Endothelial cell of umbilical vein (primary cell): ENCODE results near the gene MMP21. TPM values are rescaled to one million over a fixed set of nuclear protein-coding genes. Genes with fewer than 3 reads are reported as not detected.

ENCODE experiments used
- BruUV-seq: library from RNA; stranded (reverse); fragments of 400-500 nt; replicated peaks from 2 replicates; lab custom pipeline; 2021; lab: Mats Ljungman, UMichigan
- CTCF ChIA-PET: fragments of 300-600, 350-600 bp; sonication (Branson Sonifier 250); formaldehyde crosslinking; loops from one replicate; lab custom pipeline; 2021; ENCODE audit warnings: antibody characterized with exemption, inconsistent platforms; lab: Charles Lee
- POLR2A ChIA-PET: fragments of 300-600, 350-600 bp; sonication (Branson Sonifier 250); formaldehyde crosslinking; loops from one replicate; lab custom pipeline; 2021; ENCODE audit warnings: antibody characterized with exemption, inconsistent platforms; lab: Charles Lee
- DNase-seq: peaks from one replicate; pipeline ENCODE4 v3.0.0-alpha.2; 2011; ENCODE audit warnings: low read depth, low spot score
- FAIRE-seq: peaks from 2 replicates; lab custom pipeline; 2011; peaks lifted over from hg19 to GRCh38; lab: Jason Lieb, UNC
- H2AFZ ChIP-seq: 2 replicates; pipeline ENCODE4 v1.6.0; 2012; ENCODE audit warnings: low read depth, low read length, control low read depth, inconsistent platforms
- H3K27ac ChIP-seq: 2 replicates; pipeline ENCODE4 v1.5.1; 2011; ENCODE audit warnings: low read depth, mild to moderate bottlenecking, control low read depth, low read length, moderate library complexity; ENCODE audit not compliant: insufficient read depth
- H3K27me3 ChIP-seq, 2 experiments: 2 replicates each; pipeline versions ENCODE4 v1.6.0 to v1.6.1; 2011; ENCODE audit warnings: low read length in 2 of 2, mixed read lengths in 1 of 2; ENCODE audit not compliant: control insufficient read depth in 2 of 2, insufficient read depth in 2 of 2
- H3K36me3 ChIP-seq, 2 experiments: 2 replicates in 1 of 2; 3 replicates in 1 of 2; pipeline ENCODE4 v1.5.1; 2011; ENCODE audit warnings: low read length in 2 of 2, mild to moderate bottlenecking in 1 of 2, moderate library complexity in 1 of 2; ENCODE audit not compliant: control insufficient read depth in 2 of 2, insufficient read depth in 2 of 2; ENCODE audit errors: extremely low read depth in 1 of 2
- H3K4me1 ChIP-seq: 3 replicates; pipeline ENCODE4 v1.5.1; 2011; ENCODE audit warnings: mild to moderate bottlenecking, low read length; ENCODE audit not compliant: control insufficient read depth, insufficient read depth; ENCODE audit errors: extremely low read depth
- H3K4me2 ChIP-seq: 2 replicates; pipeline ENCODE4 v1.6.1; 2011; ENCODE audit warnings: low read length, control low read depth, mixed read lengths; ENCODE audit not compliant: insufficient read depth
- H3K4me3 ChIP-seq, 3 experiments: fragments of 200-600 bp in 1 of 3; sonication (generic), shearing (Covaris generic) in 1 of 3; replicated peaks in 1 of 3; 2 replicates each; pipeline ENCODE4 v1.5.1; 2011 to 2016; ENCODE audit warnings: control low read depth in 3 of 3, low read length in 3 of 3, mild to moderate bottlenecking in 2 of 3, inconsistent platforms in 1 of 3, low read depth in 1 of 3, moderate library complexity in 1 of 3; ENCODE audit not compliant: insufficient read depth in 1 of 3
- H3K79me2 ChIP-seq: 2 replicates; pipeline ENCODE4 v1.6.0; 2012; ENCODE audit warnings: low read length, inconsistent platforms; ENCODE audit not compliant: control insufficient read depth, insufficient read depth
- H3K9ac ChIP-seq: replicated peaks from 2 replicates; pipeline ENCODE3; 2011; ENCODE audit warnings: low read length, control low read depth; ENCODE audit not compliant: insufficient read depth; ENCODE audit errors: extremely low read depth
- H3K9me1 ChIP-seq: replicated peaks from 3 replicates; pipeline ENCODE4 v1.6.0; 2011; ENCODE audit warnings: mild to moderate bottlenecking, low read length; ENCODE audit not compliant: control insufficient read depth, insufficient read depth; ENCODE audit errors: extremely low read depth
- H3K9me3 ChIP-seq: replicated peaks from 2 replicates; pipeline ENCODE4 v1.5.1; 2012; ENCODE audit warnings: low read length, inconsistent platforms; ENCODE audit not compliant: control insufficient read depth, insufficient read depth
- H4K20me1 ChIP-seq: replicated peaks from 2 replicates; pipeline ENCODE3; 2011; ENCODE audit warnings: mild to moderate bottlenecking, low read length; ENCODE audit not compliant: control insufficient read depth, insufficient read depth; ENCODE audit errors: extremely low read depth
- EZH2 ChIP-seq: IDR thresholded peaks from 2 replicates; pipeline ENCODE4 v1.6.1; 2012; ENCODE audit warnings: borderline replicate concordance, low read depth, mild to moderate bottlenecking, moderate library complexity, low read length, inconsistent platforms; ENCODE audit not compliant: severe bottlenecking
- FOS ChIP-seq: IDR thresholded peaks from 2 replicates; pipeline ENCODE4 v1.6.1; 2011; ENCODE audit warnings: mild to moderate bottlenecking, low read length, moderate library complexity, borderline replicate concordance; ENCODE audit not compliant: insufficient read depth
- GATA2 ChIP-seq: IDR thresholded peaks from 2 replicates; pipeline ENCODE4 v1.7.0; 2011; ENCODE audit warnings: low read depth, mild to moderate bottlenecking, moderate library complexity, mixed read lengths, low read length; ENCODE audit not compliant: insufficient read length, insufficient read depth
- JUN ChIP-seq: IDR thresholded peaks from 2 replicates; pipeline ENCODE4 v1.6.1; 2011; ENCODE audit warnings: borderline replicate concordance, low read depth; ENCODE audit not compliant: insufficient read length, insufficient read depth
- MYC ChIP-seq: IDR thresholded peaks from one replicate; pipeline ENCODE4 v1.6.1; 2011; ENCODE audit warnings: mild to moderate bottlenecking, low read depth, low read length
- POLR2A ChIP-seq: IDR thresholded peaks from 2 replicates; pipeline ENCODE4 v1.6.1; 2012; ENCODE audit warnings: low read depth, mild to moderate bottlenecking, control low read depth, low read length
- POLR2AphosphoS5 ChIP-seq: IDR thresholded peaks from 2 replicates; pipeline ENCODE4 v1.6.1; 2012; ENCODE audit warnings: low read depth, mild to moderate bottlenecking, control low read depth, low read length, moderate library complexity; ENCODE audit not compliant: insufficient read depth
- dilution Hi-C: fragments of 300-500 bp; cut with MboI; formaldehyde crosslinking; loops from one replicate; pipeline ENCODE4 v1.15.0; 2019; ENCODE audit warnings: low sequenced_read_pairs; ENCODE audit not compliant: extremely low pct_ligation_motif_present
- intact Hi-C: fragments of 100-400 bp; cut with micrococcal nuclease; formaldehyde crosslinking; loops from one replicate; pipeline ENCODE4 v1.10.0; 2022
- polyA plus RNA-seq, 4 experiments: library from polyadenylated mRNA; depleted of rRNA in 3 of 4; stranded (reverse) in 3 of 4; unstranded in 1 of 4; fragments of >200 nt; gene quantifications; 2 replicates each; pipeline versions ENCODE4 v1.2.1 to v1.2.3, GENCODE V29; 2011 to 2012; ENCODE audit warnings: missing spikeins in 1 of 4
- total RNA-seq: library from RNA; stranded (reverse); gene quantifications from 2 replicates; pipeline ENCODE4 v1.2.3, GENCODE V29; 2021
- TF ChIP-seq, protein P1 (sequence below): IDR thresholded peaks from 2 replicates; pipeline ENCODE4 v1.6.1; 2011; ENCODE audit not compliant: insufficient read depth, insufficient read length
- TF ChIP-seq, protein P2 (sequence below), 2 donors: IDR thresholded peaks; 1 replicate in 1 of 2; 2 replicates in 1 of 2; pipeline ENCODE4 v1.5.1; 2011; ENCODE audit warnings: low read length in 2 of 2, mild to moderate bottlenecking in 2 of 2, moderate library complexity in 2 of 2, control low read depth in 1 of 2, inconsistent platforms in 1 of 2, low read depth in 1 of 2; ENCODE audit not compliant: insufficient read depth in 1 of 2; ENCODE audit errors: extremely low read depth in 1 of 2

The MMP21 gene
- total and polyA plus RNA-seq, 2 donors (not counting 3 experiments of a cell fraction or from before 2014, with no cell fraction given): 0.06 TPM; not detected in 1

DNA sequence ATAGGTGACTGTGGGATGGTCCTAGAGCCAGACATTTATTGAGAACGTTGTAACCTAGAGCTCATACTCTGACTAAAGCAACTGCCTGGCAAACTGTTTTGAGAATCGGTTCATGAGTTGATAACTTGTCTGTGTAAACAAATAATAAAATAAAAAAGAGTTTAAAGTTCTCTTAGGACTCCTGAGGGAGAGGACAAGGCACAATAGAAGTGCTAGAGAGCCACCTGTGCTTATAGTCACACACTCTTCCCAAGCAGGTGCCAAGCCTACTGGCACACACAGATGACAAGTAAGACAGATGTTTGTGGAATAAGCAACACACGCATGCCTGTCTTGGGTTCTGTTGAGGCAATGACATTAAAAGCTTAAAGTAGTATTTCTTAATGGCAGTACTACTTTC is 48.2 kb downstream of the MMP21 start:
- no peaks in the 10 kb centered on the region for H4K20me1 ChIP-seq
- ChIA-PET CTCF (no interaction called here), POLR2A (no interaction called here)
- H3K9me1 ChIP-seq: no peaks in the 10 kb centered on the region
- no peaks in the 10 kb centered on the region for H3K9me3 ChIP-seq
- no peak for FAIRE-seq
- no peak for DNase-seq
- no peak overlapping the region for H3K4me3 ChIP-seq
- peaks cover 24 to 37% of the 10 kb centered on the region in 2 experiments for H3K36me3 ChIP-seq
- H3K79me2 ChIP-seq: no peaks in the 10 kb centered on the region
- no peaks in the 10 kb centered on the region for H3K27me3 ChIP-seq
- dilution Hi-C loops (no loop called here), intact Hi-C loops (no loop called here)
- H3K4me1 ChIP-seq: no peaks in the 10 kb centered on the region
- BruUV-seq: no TSS peak
- H3K4me2 ChIP-seq: no peak overlapping the region
- no peak overlapping the region for H3K27ac ChIP-seq
- H2AFZ ChIP-seq: no peak overlapping the region
- TF ChIP-seq, protein P1, sequence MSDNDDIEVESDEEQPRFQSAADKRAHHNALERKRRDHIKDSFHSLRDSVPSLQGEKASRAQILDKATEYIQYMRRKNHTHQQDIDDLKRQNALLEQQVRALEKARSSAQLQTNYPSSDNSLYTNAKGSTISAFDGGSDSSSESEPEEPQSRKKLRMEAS: no peak
- TF ChIP-seq JUN: no peak
- no peak for TF ChIP-seq FOS
- no peak for TF ChIP-seq EZH2
- TF ChIP-seq, protein P2, sequence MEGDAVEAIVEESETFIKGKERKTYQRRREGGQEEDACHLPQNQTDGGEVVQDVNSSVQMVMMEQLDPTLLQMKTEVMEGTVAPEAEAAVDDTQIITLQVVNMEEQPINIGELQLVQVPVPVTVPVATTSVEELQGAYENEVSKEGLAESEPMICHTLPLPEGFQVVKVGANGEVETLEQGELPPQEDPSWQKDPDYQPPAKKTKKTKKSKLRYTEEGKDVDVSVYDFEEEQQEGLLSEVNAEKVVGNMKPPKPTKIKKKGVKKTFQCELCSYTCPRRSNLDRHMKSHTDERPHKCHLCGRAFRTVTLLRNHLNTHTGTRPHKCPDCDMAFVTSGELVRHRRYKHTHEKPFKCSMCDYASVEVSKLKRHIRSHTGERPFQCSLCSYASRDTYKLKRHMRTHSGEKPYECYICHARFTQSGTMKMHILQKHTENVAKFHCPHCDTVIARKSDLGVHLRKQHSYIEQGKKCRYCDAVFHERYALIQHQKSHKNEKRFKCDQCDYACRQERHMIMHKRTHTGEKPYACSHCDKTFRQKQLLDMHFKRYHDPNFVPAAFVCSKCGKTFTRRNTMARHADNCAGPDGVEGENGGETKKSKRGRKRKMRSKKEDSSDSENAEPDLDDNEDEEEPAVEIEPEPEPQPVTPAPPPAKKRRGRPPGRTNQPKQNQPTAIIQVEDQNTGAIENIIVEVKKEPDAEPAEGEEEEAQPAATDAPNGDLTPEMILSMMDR (IDR thresholded peaks at IDR 0.05; ENCODE audit: extremely low read depth in 1 of 2, insufficient read depth in 1 of 2, low read depth in 1 of 2, low read length in 2 of 2): no peak
- no peak for TF ChIP-seq POLR2AphosphoS5
- TF ChIP-seq POLR2A: no peak
- TF ChIP-seq MYC: no peak
- no peak for TF ChIP-seq GATA2
- no peak overlapping the region for H3K9ac ChIP-seq
